Epithelial cell of proximal tubule (primary cell): ENCODE results near the gene AFF3. TPM values are rescaled to one million over a fixed set of nuclear protein-coding genes. Genes with fewer than 3 reads are reported as not detected.

Source experiments
- DNase-seq: peaks from one replicate; pipeline ENCODE4 v3.0.0-alpha.2; 2011; ENCODE audit warnings: low read depth
- H3K4me3 ChIP-seq: 2 replicates; pipeline ENCODE4 v1.5.1; 2011; ENCODE audit warnings: low read depth, mild to moderate bottlenecking, low read length
- total RNA-seq: library from RNA; depleted of rRNA; stranded (reverse); fragments of >200 nt; gene quantifications from 2 replicates; pipeline ENCODE4 v1.2.3, GENCODE V29; 2015
- TF ChIP-seq, protein P1 (sequence below): conservative IDR thresholded peaks from 2 replicates; pipeline ENCODE4 v1.5.1; 2012; ENCODE audit warnings: low read depth, mild to moderate bottlenecking, low read length

Gene AFF3
- total RNA-seq, 1 donor from 2014 or later: 0.35 TPM

- DNase-seq: no peak
- TF ChIP-seq, protein P1, sequence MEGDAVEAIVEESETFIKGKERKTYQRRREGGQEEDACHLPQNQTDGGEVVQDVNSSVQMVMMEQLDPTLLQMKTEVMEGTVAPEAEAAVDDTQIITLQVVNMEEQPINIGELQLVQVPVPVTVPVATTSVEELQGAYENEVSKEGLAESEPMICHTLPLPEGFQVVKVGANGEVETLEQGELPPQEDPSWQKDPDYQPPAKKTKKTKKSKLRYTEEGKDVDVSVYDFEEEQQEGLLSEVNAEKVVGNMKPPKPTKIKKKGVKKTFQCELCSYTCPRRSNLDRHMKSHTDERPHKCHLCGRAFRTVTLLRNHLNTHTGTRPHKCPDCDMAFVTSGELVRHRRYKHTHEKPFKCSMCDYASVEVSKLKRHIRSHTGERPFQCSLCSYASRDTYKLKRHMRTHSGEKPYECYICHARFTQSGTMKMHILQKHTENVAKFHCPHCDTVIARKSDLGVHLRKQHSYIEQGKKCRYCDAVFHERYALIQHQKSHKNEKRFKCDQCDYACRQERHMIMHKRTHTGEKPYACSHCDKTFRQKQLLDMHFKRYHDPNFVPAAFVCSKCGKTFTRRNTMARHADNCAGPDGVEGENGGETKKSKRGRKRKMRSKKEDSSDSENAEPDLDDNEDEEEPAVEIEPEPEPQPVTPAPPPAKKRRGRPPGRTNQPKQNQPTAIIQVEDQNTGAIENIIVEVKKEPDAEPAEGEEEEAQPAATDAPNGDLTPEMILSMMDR: no peak
- no peak overlapping the region for H3K4me3 ChIP-seq
Observed at GRCh38 chr2:99899882-99900281, 242.5 kb downstream of the AFF3 start.

GRCh38 chr2:99899058-99899855 lies 243.1 kb downstream of the AFF3 start:
- DNase-seq: no peak
- TF ChIP-seq, protein P1: no peak
- H3K4me3 ChIP-seq: no peak overlapping the region

DNA sequence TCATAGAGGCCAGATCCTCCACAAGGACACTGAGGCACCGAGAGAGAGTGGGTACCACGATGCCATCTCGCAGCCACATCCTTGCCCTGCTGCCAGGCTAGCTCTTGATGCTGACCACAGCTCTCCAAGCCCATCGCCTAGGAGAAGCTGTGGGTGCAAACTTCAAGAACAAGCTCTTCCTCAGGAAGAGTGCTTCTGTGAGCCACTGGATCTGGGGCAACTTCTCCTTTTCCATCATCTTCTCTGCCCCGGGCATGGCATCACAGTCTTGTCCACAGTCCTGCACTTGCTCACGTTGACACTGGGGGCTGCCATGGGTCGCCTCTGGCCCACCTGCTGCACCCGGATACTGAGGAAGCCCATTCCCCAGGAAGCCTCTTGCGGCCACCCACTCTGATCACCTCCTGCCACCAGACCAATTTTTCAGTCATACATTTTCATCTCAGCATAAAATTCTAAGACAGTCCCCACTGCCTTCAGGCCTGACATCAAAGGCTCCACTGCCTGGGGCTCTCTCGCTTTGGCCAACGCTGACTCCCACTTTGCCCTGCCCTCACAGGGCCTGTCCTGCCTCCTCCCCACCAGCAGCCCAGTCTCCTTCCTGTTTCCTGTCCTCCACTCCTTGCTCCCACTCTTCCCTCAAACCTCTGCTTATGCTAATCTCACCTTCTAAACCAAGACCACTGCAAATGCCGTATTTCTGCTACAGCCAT lies 243.9 kb downstream of the AFF3 start:
- DNase-seq: no peak
- TF ChIP-seq, protein P1: no peak
- no peak overlapping the region for H3K4me3 ChIP-seq

- TF ChIP-seq, protein P1: no peak
- no peak for DNase-seq
- H3K4me3 ChIP-seq: no peak overlapping the region
Observed at GRCh38 chr2:99891428-99891780, 251.0 kb downstream of the AFF3 start.

GRCh38 chr2:99890568-99891427 lies 251.6 kb downstream of the AFF3 start:
- TF ChIP-seq, protein P1: no peak
- no peak overlapping the region for H3K4me3 ChIP-seq
- no peak for DNase-seq

DNA sequence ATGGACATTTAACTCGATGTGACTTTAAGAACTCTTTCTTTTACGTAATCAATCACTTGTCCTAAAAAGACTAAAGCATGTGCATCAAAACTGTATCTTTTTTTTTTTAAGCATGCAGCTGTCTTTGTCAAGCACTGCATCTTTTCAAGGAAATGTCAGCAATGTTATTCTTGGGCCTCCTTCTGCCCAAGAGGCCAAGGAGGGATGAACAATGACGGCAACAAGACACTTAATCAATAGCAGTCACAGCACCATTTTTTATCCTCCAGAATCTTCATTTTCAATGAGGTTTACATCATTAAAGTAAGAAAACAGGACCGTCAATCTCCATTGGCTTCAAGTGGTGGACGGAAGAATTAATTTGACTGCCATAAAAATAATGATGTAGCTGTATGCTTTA lies 253.8 kb downstream of the AFF3 start:
- TF ChIP-seq, protein P1: no peak
- no peak overlapping the region for H3K4me3 ChIP-seq
- no peak for DNase-seq
